ENCODE data around the gene GNG7. TPM values are rescaled to one million over a fixed set of nuclear protein-coding genes. Genes with fewer than 3 reads are reported as not detected.
"Not testable (repeated sequence)": the region's sequence is repeated elsewhere in the genome, so short reads cannot be mapped to it uniquely, and the experiment has no call there.

GNG7 gene
- total RNA-seq, 2 donors from 2014 or later, result 12.3 to 12.4 TPM

GRCh38 chr19:2646866-2647535 lies 55.5 kb downstream of the GNG7 start:
- Mint-ChIP-seq H3K4me1 (no peaks in the 10 kb centered on the region), H3K4me3 (no peak overlapping the region), H3K27ac (no peak overlapping the region), H3K9me3 (no peaks in the 10 kb centered on the region), H3K27me3 (ENCODE audit: insufficient read depth) (no peaks in the 10 kb centered on the region), H3K36me3 (ENCODE audit: low read depth) (peaks cover 3% of the 10 kb centered on the region)
- Histone ChIP-seq H3K27me3 (ENCODE audit: control insufficient read depth, insufficient read depth, low read length, poor library complexity, severe bottlenecking) (no peaks in the 10 kb centered on the region), H3K9me3 (ENCODE audit: control insufficient read depth, low read length) (no peaks in the 10 kb centered on the region), H3K27ac (ENCODE audit: low read depth, low read length) (no peak overlapping the region), H3K4me1 (ENCODE audit: control insufficient read depth, insufficient read depth, low read length) (no peaks in the 10 kb centered on the region), H3K9ac (ENCODE audit: extremely low read depth, low read length, poor library complexity, severe bottlenecking) (no peak overlapping the region), H3K36me3 (ENCODE audit: control insufficient read depth, insufficient read depth, low read length) (no peaks in the 10 kb centered on the region), H3K4me3 (ENCODE audit: low read length) (no peak overlapping the region)
- TF ChIP-seq CTCF (conservative IDR thresholded peaks at IDR 0.05), result no peak
- no peak for DNase-seq
- WGBS, 2 experiments (ENCODE audit: insufficient coverage in 1 of 2, insufficient read length in 1 of 2), result 87 to 91% methylated on average over 9 to 19 of the region's 20 CpGs

- Mint-ChIP-seq H3K4me3 (no peak overlapping the region), H3K36me3 (ENCODE audit: low read depth) (peaks cover 3% of the 10 kb centered on the region), H3K27ac (no peak overlapping the region), H3K9me3 (no peaks in the 10 kb centered on the region), H3K4me1 (no peaks in the 10 kb centered on the region), H3K27me3 (ENCODE audit: insufficient read depth) (no peaks in the 10 kb centered on the region)
- Histone ChIP-seq H3K4me3 (ENCODE audit: low read length) (no peak overlapping the region), H3K36me3 (ENCODE audit: control insufficient read depth, insufficient read depth, low read length) (no peaks in the 10 kb centered on the region), H3K27ac (ENCODE audit: low read depth, low read length) (no peak overlapping the region), H3K27me3 (ENCODE audit: control insufficient read depth, insufficient read depth, low read length, poor library complexity, severe bottlenecking) (no peaks in the 10 kb centered on the region), H3K9me3 (ENCODE audit: control insufficient read depth, low read length) (no peaks in the 10 kb centered on the region), H3K9ac (ENCODE audit: extremely low read depth, low read length, poor library complexity, severe bottlenecking) (no peak overlapping the region), H3K4me1 (ENCODE audit: control insufficient read depth, insufficient read depth, low read length) (no peaks in the 10 kb centered on the region)
- 87% methylated on average over 8 to 16 of the region's 16 CpGs for WGBS, 2 experiments (ENCODE audit: insufficient coverage in 1 of 2, insufficient read length in 1 of 2)
- TF ChIP-seq CTCF (conservative IDR thresholded peaks at IDR 0.05), result no peak
- no peak for DNase-seq
Observed at GRCh38 chr19:2645826-2646225, 56.7 kb downstream of the GNG7 start.

GRCh38 chr19:2643123-2643737 lies 59.3 kb downstream of the GNG7 start:
- H3K4me1 ChIP-seq (ENCODE audit: control insufficient read depth, insufficient read depth, low read length); H3K36me3 Mint-ChIP-seq (ENCODE audit: low read depth); H3K4me3 Mint-ChIP-seq; H3K9me3 ChIP-seq (ENCODE audit: control insufficient read depth, low read length); H3K9ac ChIP-seq (ENCODE audit: extremely low read depth, low read length, poor library complexity, severe bottlenecking); DNase-seq; H3K27me3 ChIP-seq (ENCODE audit: control insufficient read depth, insufficient read depth, low read length, poor library complexity, severe bottlenecking); H3K36me3 ChIP-seq (ENCODE audit: control insufficient read depth, insufficient read depth, low read length); H3K4me3 ChIP-seq (ENCODE audit: low read length); H3K27me3 Mint-ChIP-seq (ENCODE audit: insufficient read depth); H3K27ac ChIP-seq (ENCODE audit: low read depth, low read length); H3K4me1 Mint-ChIP-seq; H3K9me3 Mint-ChIP-seq; H3K27ac Mint-ChIP-seq: not testable (repeated sequence)
- WGBS, 2 experiments (ENCODE audit: insufficient coverage in 1 of 2, insufficient read length in 1 of 2), result 94% methylated on average over 13 to 22 of the region's 38 CpGs
